Renal pelvis (tissue), 12 donors: ENCODE results near the gene HECA. TPM values are rescaled to one million over a fixed set of nuclear protein-coding genes. Genes with fewer than 3 reads are reported as not detected.
A peak's percentile ranks its signal among the peaks of the same experiment; 100 is the strongest.
"Not testable (repeated sequence)": the region's sequence is repeated elsewhere in the genome, so short reads cannot be mapped to it uniquely, and the experiment has no call there.

Experiments
- DNase-seq: peaks from one replicate; pipeline ENCODE4 v3.0.0-alpha.2; 2013
- long read RNA-seq, 16 experiments: transcript quantifications; one replicate each; lab custom pipeline, GENCODE V29; 2026
- polyA plus RNA-seq, 3 donors: library from polyadenylated mRNA; unstranded; fragments of 120-200 nt; gene quantifications; one replicate each; pipeline ENCODE4 v1.2.1, GENCODE V29; 2013; ENCODE audit not compliant: insufficient read length in 3 of 3

The HECA gene
- 10 to 100 TPM; 12.5 to 14.4 (median 14.4) TPM for polyA plus RNA-seq
- long read RNA-seq, donor 1, full-length matches to known transcripts, result 2 of 2 reads
- long read RNA-seq, donor 1, partial matches to known transcripts, result 0 of 2 reads
- long read RNA-seq, donor 1, other reads (novel, unspliced or antisense), result 0 of 2 reads
- long read RNA-seq, donor 2, full-length matches to known transcripts, result 1 of 1 reads
- long read RNA-seq, donor 2, partial matches to known transcripts, result 0 of 1 reads
- long read RNA-seq, donor 2, other reads (novel, unspliced or antisense), result 0 of 1 reads
- long read RNA-seq, donor 3, full-length matches to known transcripts, result 1 of 1 reads
- long read RNA-seq, donor 3, partial matches to known transcripts, result 0 of 1 reads
- long read RNA-seq, donor 3, other reads (novel, unspliced or antisense), result 0 of 1 reads
- long read RNA-seq, donor 4, full-length matches to known transcripts, result 2 of 2 reads
- long read RNA-seq, donor 4, partial matches to known transcripts, result 0 of 2 reads
- long read RNA-seq, donor 4, other reads (novel, unspliced or antisense), result 0 of 2 reads
- long read RNA-seq, donor 5, result 0 reads
- long read RNA-seq, donor 6, result 0 reads
- long read RNA-seq, donor 7, full-length matches to known transcripts, result 4 of 4 reads
- long read RNA-seq, donor 7, partial matches to known transcripts, result 0 of 4 reads
- long read RNA-seq, donor 7, other reads (novel, unspliced or antisense), result 0 of 4 reads
- long read RNA-seq, donor 8, full-length matches to known transcripts, result 1 of 38 reads
- long read RNA-seq, donor 8, partial matches to known transcripts, result 37 of 38 reads
- long read RNA-seq, donor 8, other reads (novel, unspliced or antisense), result 0 of 38 reads
- long read RNA-seq, donor 9, full-length matches to known transcripts, result 1 of 1 reads
- long read RNA-seq, donor 9, partial matches to known transcripts, result 0 of 1 reads
- long read RNA-seq, donor 9, other reads (novel, unspliced or antisense), result 0 of 1 reads
- long read RNA-seq, donor 10, full-length matches to known transcripts, result 1 of 1 reads
- long read RNA-seq, donor 10, partial matches to known transcripts, result 0 of 1 reads
- long read RNA-seq, donor 10, other reads (novel, unspliced or antisense), result 0 of 1 reads
- long read RNA-seq, donor 11, full-length matches to known transcripts, result 1 of 6 reads
- long read RNA-seq, donor 11, partial matches to known transcripts, result 5 of 6 reads
- long read RNA-seq, donor 11, other reads (novel, unspliced or antisense), result 0 of 6 reads
- long read RNA-seq, donor 12, full-length matches to known transcripts, result 3 of 3 reads
- long read RNA-seq, donor 12, partial matches to known transcripts, result 0 of 3 reads
- long read RNA-seq, donor 12, other reads (novel, unspliced or antisense), result 0 of 3 reads
- long read RNA-seq, donor 13, result 0 reads
- long read RNA-seq, donor 14, full-length matches to known transcripts, result 6 of 11 reads
- long read RNA-seq, donor 14, partial matches to known transcripts, result 5 of 11 reads
- long read RNA-seq, donor 14, other reads (novel, unspliced or antisense), result 0 of 11 reads
- long read RNA-seq, donor 15, full-length matches to known transcripts, result 4 of 4 reads
- long read RNA-seq, donor 15, partial matches to known transcripts, result 0 of 4 reads
- long read RNA-seq, donor 15, other reads (novel, unspliced or antisense), result 0 of 4 reads
- long read RNA-seq, donor 16, full-length matches to known transcripts, result 4 of 11 reads
- long read RNA-seq, donor 16, partial matches to known transcripts, result 7 of 11 reads
- long read RNA-seq, donor 16, other reads (novel, unspliced or antisense), result 0 of 11 reads

- peak; percentile 94 for DNase-seq
These were observed at the start of gene HECA for GRCh38 chr6:139134817-139135577. TSS of gene HECA (plus strand) at chr6:139135080. CDS start at chr6:139135397, 317 bp downstream.

GRCh38 chr6:139091826-139092225 lies 43.1 kb upstream of the HECA start:
- DNase-seq, result no peak

- DNase-seq, result no peak
These were observed 34.9 kb upstream of the HECA start for GRCh38 chr6:139099984-139100383.

GRCh38 chr6:139107051-139107450 lies 27.8 kb upstream of the HECA start:
- DNase-seq, result no peak

GRCh38 chr6:139108378-139108777 lies 26.5 kb upstream of the HECA start:
- DNase-seq, result no peak

- DNase-seq, result no peak
These were observed 25.3 kb upstream of the HECA start for GRCh38 chr6:139109558-139109957.

- no peak for DNase-seq
These were observed 22.7 kb upstream of the HECA start for GRCh38 chr6:139112146-139112545.

- DNase-seq, result no peak
These were observed 22.3 kb upstream of the HECA start for GRCh38 chr6:139112561-139112960.

- no peak for DNase-seq
These were observed 20.1 kb upstream of the HECA start for GRCh38 chr6:139114746-139115145.

GRCh38 chr6:139115989-139116758 lies 18.7 kb upstream of the HECA start:
- no peak for DNase-seq

GRCh38 chr6:139117734-139118133 lies 17.1 kb upstream of the HECA start:
- no peak for DNase-seq

GRCh38 chr6:139119552-139119951 lies 15.3 kb upstream of the HECA start:
- no peak for DNase-seq

GRCh38 chr6:139122823-139123222 lies 12.1 kb upstream of the HECA start:
- DNase-seq, result not testable (repeated sequence)

- no peak for DNase-seq
These were observed 9.8 kb upstream of the HECA start for GRCh38 chr6:139124887-139125672.

GRCh38 chr6:139126255-139126654 lies 8.6 kb upstream of the HECA start:
- DNase-seq, result no peak

GRCh38 chr6:139126931-139127330 lies 7.9 kb upstream of the HECA start:
- no peak for DNase-seq

- DNase-seq, result no peak
These were observed 5.6 kb upstream of the HECA start for GRCh38 chr6:139129284-139129683.

- no peak for DNase-seq
These were observed 3.1 kb upstream of the HECA start for GRCh38 chr6:139131736-139132280.
